GM13977 (cell line): Measurements from ENCODE around the gene PHF21B.

Experiments used
- DNase-seq: peaks from one replicate; pipeline ENCODE4 v3.0.0; 2012; ENCODE audit warnings: low spot score
- in situ Hi-C: fragments of 300-500 bp; cut with MboI; formaldehyde crosslinking; loops from one replicate; pipeline ENCODE4 v1.12.0; 2022; ENCODE audit warnings: low sequenced_read_pairs, low pct_unique_long_range_greater_than_20kb, mixed read lengths, inconsistent platforms; ENCODE audit not compliant: unreplicated experiment
- TF ChIP-seq, protein P1 (sequence below): IDR thresholded peaks from 2 replicates; pipeline ENCODE4 v1.5.1; 2012; ENCODE audit warnings: mild to moderate bottlenecking, control low read depth; ENCODE audit not compliant: insufficient read depth; ENCODE audit errors: extremely low read depth, missing control alignments

The PHF21B gene

DNA sequence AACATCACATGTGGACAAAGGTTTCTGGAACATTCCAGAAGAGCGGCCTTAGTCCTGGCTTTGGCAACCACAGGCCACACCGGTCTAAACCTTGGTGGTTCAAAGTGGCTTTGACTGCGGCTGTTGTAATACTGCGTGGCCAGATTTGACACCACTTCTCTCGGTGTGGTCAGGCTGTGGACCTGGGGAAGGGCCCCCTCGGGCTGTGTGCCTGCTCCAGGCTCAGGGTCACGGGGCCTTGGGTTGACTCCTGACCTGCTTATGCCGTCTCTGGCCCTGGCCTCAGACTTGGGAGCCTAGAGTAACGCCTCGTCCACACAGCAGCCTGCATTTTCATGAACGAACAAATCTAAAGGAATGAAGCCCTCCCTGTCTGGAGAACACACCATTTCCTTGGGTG lies 118.0 kb downstream of the PHF21B start:
- TF ChIP-seq, protein P1, sequence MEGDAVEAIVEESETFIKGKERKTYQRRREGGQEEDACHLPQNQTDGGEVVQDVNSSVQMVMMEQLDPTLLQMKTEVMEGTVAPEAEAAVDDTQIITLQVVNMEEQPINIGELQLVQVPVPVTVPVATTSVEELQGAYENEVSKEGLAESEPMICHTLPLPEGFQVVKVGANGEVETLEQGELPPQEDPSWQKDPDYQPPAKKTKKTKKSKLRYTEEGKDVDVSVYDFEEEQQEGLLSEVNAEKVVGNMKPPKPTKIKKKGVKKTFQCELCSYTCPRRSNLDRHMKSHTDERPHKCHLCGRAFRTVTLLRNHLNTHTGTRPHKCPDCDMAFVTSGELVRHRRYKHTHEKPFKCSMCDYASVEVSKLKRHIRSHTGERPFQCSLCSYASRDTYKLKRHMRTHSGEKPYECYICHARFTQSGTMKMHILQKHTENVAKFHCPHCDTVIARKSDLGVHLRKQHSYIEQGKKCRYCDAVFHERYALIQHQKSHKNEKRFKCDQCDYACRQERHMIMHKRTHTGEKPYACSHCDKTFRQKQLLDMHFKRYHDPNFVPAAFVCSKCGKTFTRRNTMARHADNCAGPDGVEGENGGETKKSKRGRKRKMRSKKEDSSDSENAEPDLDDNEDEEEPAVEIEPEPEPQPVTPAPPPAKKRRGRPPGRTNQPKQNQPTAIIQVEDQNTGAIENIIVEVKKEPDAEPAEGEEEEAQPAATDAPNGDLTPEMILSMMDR: no peak
- no peak for DNase-seq
- in situ Hi-C loops: no loop called here

DNA sequence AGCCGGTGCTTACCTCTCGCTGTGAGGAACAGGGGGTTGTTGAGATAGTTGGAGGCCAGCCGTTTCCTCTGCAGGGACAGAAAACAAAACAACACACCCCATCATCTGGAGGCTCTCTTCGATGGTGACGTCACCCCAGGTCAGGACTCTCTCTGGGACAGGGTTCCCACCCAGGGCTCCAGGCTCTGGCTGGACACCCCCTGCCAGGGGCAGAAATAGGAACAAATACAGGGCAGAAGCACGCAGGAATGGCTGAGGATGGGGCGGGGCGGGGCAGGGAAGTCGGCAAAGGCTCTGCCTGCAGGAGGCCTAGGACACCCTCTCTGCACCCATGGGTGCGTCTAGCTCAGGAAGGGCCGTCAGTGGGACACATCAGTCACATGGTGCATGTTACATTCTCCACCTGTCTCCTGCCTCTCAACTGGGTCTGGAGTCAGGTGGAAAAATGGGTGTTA lies 118.5 kb downstream of the PHF21B start:
- TF ChIP-seq, protein P1: no peak
- in situ Hi-C loops: no loop called here

DNA sequence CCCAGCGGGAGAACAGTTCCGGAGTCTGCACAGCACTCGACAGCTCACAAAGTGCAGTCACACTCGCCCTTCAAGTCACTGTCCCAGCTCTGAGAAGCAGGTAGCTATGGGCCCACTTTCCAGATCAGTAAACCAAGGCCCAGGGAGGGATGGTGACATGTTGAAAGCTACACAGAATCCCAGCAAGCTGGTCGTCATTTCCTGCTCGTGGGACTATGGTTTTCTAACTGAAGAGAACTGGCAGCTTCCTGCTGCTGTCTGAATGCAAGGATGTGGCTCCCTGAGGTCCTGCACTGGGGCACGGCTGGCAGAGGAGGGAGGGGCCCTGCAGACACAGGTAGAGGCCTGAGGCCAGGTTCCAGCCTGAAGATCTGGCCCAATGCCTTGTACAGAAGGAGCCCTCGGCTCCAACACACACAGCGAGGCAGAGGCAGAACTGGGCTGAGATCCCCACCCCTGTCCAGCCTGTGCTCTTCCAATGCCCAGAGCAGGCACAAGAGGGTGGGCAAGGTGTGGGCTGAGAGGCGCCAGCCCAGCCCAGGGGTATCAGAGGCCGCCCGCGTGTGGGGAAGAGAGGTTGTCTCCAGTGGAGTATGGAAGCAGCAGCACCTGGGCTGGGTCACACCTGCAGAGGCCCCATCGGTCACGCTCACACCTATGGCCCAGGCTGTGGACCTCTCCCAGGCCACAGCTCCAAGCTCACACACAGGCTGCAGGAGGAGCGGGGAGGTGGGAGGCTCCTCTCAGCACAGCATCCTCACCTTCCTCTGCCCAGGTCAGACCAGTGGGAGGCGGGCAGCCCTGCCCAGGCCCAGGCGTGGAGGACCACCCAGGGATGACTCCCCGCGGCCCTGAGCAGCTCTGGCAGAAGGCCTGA lies 119.2 kb downstream of the PHF21B start:
- TF ChIP-seq, protein P1: no peak
- DNase-seq: no peak
- in situ Hi-C loops: no loop called here

More for the DNA sequence above, 118.5 kb downstream of the PHF21B start:
- DNase-seq: no peak

DNA sequence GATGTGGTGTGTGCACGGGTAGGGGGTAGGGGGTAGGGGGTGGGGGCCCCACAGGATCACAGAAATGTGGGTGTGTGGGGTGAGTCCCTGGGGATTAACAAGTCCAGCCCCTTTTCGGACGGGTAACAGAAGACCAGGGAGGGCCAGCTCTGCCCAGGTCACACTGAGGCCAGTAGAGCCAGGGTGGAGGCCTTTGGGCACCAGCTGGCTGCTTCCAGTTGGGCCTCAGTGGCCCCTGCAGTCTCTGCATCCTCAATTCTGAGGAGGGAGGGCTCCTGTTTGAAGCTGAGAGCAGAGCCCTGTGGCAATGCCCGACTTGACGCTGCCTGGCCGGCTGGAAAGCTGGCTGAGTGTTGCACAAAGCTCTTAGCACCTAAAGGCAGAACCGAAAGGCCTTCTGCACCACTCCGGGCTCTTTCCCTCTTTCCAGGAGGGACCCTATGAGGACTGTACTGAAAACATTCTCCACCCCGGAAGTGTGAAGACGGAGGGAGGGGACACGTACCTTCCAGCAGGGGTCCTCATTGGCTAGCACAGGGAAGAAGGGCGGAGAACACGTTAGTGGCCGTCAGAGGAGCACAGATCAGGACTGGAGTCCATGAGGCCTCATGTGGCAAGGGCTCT lies 120.4 kb downstream of the PHF21B start:
- TF ChIP-seq, protein P1: no peak
- in situ Hi-C loops: no loop called here
- DNase-seq: no peak

DNA sequence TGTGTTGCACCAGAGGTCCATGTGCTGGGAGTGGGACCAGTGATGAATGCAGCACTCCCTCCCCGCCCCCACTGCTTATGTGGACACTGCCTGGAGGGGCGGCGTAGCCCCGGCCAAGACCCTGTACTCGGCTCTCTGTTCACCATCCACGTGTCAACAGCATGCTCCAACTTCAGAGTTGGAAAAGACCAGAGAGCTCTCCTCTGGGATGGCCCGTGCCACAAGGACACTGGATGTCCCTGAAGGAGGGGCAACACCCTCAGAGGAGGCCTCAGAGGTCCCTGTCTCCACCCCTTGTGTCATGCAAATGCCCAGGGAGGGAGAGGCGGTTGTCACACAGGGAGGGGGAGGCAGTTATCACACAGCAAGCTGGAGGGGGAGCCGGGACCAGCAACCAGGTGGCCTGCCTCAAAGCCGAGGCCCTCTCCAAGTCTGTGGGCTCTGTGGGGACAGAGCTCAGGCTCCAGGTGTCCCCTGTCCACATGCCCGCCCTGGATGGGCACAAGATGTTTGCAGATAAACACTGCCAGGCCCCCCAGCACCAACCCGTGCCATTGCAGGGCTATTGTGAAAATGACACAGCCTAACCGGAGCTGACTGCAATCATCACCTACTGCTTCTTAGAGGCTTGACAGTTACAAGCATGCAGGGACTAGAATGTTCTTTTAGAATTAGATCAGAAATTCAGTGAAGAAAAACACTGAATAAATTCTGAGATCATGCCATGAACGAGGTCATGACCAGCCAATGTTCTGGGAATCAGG lies 121.1 kb downstream of the PHF21B start:
- DNase-seq: no peak
- in situ Hi-C loops: no loop called here
- TF ChIP-seq, protein P1: no peak

DNA sequence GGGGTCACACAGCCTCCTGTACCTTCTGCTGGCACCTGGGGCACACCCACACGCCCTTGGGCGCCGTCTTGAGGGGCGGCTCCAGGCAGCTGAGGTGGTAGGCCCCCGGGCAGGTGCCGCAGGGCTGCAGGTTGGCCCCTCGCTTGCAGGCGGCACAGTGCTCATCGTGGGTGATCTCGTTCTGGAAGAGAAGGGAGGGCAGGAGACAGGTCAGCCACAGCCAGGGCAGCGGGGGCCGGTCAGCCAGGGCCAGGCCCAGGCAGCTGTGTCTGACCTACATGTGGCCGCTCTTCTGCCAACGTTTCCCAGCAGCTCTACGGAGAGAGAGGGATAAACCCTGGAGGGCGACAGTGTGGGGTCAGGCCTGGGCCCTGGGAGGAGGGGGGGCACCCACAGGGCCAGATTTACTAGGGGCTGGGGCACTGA lies 121.9 kb downstream of the PHF21B start:
- in situ Hi-C loops: no loop called here
- no peak for DNase-seq
- TF ChIP-seq, protein P1: no peak
